ENCODE measurements around the gene PTGER3.

- TF ChIP-seq, protein P1, sequence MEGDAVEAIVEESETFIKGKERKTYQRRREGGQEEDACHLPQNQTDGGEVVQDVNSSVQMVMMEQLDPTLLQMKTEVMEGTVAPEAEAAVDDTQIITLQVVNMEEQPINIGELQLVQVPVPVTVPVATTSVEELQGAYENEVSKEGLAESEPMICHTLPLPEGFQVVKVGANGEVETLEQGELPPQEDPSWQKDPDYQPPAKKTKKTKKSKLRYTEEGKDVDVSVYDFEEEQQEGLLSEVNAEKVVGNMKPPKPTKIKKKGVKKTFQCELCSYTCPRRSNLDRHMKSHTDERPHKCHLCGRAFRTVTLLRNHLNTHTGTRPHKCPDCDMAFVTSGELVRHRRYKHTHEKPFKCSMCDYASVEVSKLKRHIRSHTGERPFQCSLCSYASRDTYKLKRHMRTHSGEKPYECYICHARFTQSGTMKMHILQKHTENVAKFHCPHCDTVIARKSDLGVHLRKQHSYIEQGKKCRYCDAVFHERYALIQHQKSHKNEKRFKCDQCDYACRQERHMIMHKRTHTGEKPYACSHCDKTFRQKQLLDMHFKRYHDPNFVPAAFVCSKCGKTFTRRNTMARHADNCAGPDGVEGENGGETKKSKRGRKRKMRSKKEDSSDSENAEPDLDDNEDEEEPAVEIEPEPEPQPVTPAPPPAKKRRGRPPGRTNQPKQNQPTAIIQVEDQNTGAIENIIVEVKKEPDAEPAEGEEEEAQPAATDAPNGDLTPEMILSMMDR (IDR thresholded peaks at IDR 0.05), result no peak
- no peak for TF ChIP-seq ZFX (IDR thresholded peaks at IDR 0.05; ENCODE audit: borderline replicate concordance)
Observed at GRCh38 chr1:71088645-71089287, 41.1 kb upstream of the PTGER3 start.
